PFSK-1 (cell line): ENCODE measurements around the gene KSR1.

Experiments used
- FOXP2 ChIP-seq: optimal IDR thresholded peaks from 2 replicates; pipeline ENCODE3; 2011; ENCODE audit warnings: borderline replicate concordance, control low read depth, inconsistent platforms; ENCODE audit not compliant: insufficient read depth; ENCODE audit errors: extremely low read length, extremely low read depth
- POLR2AphosphoS5 ChIP-seq: IDR thresholded peaks from 2 replicates; pipeline ENCODE4 v1.6.1; 2012; ENCODE audit warnings: low read depth, mild to moderate bottlenecking, control low read depth, low read length, moderate library complexity
- REST ChIP-seq, 2 experiments: IDR thresholded peaks; 2 replicates each; pipeline versions ENCODE4 v1.6.1 to v1.8.0; 2011 to 2012; ENCODE audit warnings: low read depth in 2 of 2, low read length in 2 of 2, control low read depth in 1 of 2, inconsistent platforms in 1 of 2, mild to moderate bottlenecking in 1 of 2, moderate library complexity in 1 of 2; ENCODE audit not compliant: insufficient read depth in 1 of 2
- SIN3A ChIP-seq: IDR thresholded peaks from 2 replicates; pipeline ENCODE4 v1.6.1; 2012; ENCODE audit warnings: mild to moderate bottlenecking, low read length, moderate library complexity, borderline replicate concordance; ENCODE audit not compliant: insufficient read depth
- TAF1 ChIP-seq: IDR thresholded peaks from 2 replicates; pipeline ENCODE4 v1.6.1; 2012; ENCODE audit warnings: low read length, control low read depth, borderline replicate concordance; ENCODE audit not compliant: insufficient read depth

KSR1 gene

GRCh38 chr17:27591986-27592385 is 135.7 kb downstream of the KSR1 start:
- TF ChIP-seq REST (IDR thresholded peaks at IDR 0.05; ENCODE audit: insufficient read depth in 1 of 2, low read depth in 2 of 2, low read length in 2 of 2) = no peak
- TF ChIP-seq TAF1 = no peak
- no peak for TF ChIP-seq POLR2AphosphoS5
- no peak for TF ChIP-seq FOXP2
- TF ChIP-seq SIN3A = no peak

- TF ChIP-seq POLR2AphosphoS5 = no peak
- TF ChIP-seq TAF1 = no peak
- TF ChIP-seq FOXP2 = no peak
- TF ChIP-seq SIN3A = no peak
- no peak for TF ChIP-seq REST (IDR thresholded peaks at IDR 0.05; ENCODE audit: insufficient read depth in 1 of 2, low read depth in 2 of 2, low read length in 2 of 2)
These were observed 137.1 kb downstream of the KSR1 start for GRCh38 chr17:27593232-27593856.

- TF ChIP-seq TAF1 = no peak
- no peak for TF ChIP-seq FOXP2
- TF ChIP-seq SIN3A = no peak
- no peak for TF ChIP-seq POLR2AphosphoS5
- no peak for TF ChIP-seq REST (IDR thresholded peaks at IDR 0.05; ENCODE audit: insufficient read depth in 1 of 2, low read depth in 2 of 2, low read length in 2 of 2)
These were observed 137.6 kb downstream of the KSR1 start for GRCh38 chr17:27593857-27594255.

- no peak for TF ChIP-seq SIN3A
- TF ChIP-seq POLR2AphosphoS5 = no peak
- TF ChIP-seq REST (IDR thresholded peaks at IDR 0.05; ENCODE audit: insufficient read depth in 1 of 2, low read depth in 2 of 2, low read length in 2 of 2) = no peak
- TF ChIP-seq TAF1 = no peak
- TF ChIP-seq FOXP2 = no peak
These were observed 139.0 kb downstream of the KSR1 start for GRCh38 chr17:27595208-27595607.
